Loucy (cell line): ENCODE data around the gene PLXNA4.

Source experiments
- CTCF ChIP-seq: fragments of 200-600 bp; sonication (generic); conservative IDR thresholded peaks from 2 replicates; pipeline ENCODE4 v1.5.1; 2014; ENCODE audit warnings: mild to moderate bottlenecking, antibody characterized with exemption, low read length
- EZH2phosphoT487 ChIP-seq: fragments of 200-600 bp; IDR thresholded peaks from 2 replicates; pipeline ENCODE4 v1.6.1; 2018; ENCODE audit warnings: antibody characterized with exemption, mild to moderate bottlenecking, moderate library complexity, borderline replicate concordance

DNA sequence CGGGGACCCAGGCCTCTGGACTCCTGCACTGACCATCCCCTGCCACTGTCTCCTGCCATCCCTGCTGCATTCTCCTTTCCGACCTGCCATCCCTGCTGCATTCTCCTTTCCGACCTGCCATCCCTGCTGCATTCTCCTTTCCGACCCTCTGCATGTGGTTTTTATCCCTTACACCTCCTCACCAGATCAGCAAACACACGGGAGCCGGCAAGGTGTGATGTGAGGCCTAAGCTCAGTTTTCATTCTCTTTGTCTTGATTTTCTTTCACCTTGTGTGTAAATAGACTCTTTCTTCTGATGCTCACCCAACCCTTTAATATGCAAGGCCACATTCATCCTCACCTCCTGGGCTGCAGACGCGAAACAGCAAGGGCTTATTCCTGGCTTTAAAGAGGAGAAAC, 11.4 kb downstream of the PLXNA4 start:
- no peak for TF ChIP-seq CTCF
- no peak for TF ChIP-seq EZH2phosphoT487
